ENCODE data around the gene KICS2. TPM values are rescaled to one million over a fixed set of nuclear protein-coding genes. Genes with fewer than 3 reads are reported as not detected.
"Not testable (repeated sequence)": the region's sequence is repeated elsewhere in the genome, so short reads cannot be mapped to it uniquely, and the experiment has no call there.

The KICS2 gene
- total RNA-seq (2014; rRNA removed; shearing (Covaris generic)), result 3.2 and 5.3 TPM in 2 replicates

DNA sequence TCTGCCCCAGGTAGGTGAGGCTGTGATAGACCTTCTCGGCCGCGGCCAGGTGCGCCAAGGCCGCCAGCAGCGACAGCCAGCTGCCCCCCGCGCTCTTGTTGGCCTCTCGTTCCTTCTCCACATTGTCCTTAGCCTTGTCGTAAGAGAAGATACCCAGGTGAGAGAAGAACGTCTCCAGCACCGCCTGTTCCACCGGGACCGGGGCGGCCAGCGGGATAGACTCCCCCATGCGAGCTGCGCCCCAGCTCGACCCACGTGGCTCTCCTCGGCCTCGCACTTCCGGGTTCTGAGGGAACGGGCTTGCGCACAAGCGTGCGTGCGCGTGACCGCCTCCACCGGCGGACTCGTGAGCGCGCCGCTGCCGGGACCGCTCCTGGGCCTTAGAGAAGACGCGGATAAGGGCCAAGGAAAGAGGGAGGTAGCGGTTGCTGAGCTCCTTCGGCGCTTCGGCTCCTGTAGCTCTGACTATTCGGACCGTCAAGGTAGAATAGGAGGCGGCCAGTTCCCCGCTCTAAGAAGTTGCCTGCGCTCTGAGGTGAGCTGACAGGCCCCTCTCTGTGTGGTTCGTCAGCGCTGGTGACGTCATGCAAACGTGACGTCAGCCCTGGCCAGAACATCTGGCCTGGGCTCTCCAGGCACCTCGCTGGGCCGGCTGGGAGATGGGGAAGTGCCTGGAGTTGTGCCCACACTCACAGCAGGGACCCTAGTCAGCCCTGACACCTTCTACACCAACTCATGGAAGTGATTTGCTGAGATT lies at the start of gene KICS2:
Gene KICS2, minus strand, starts transcription at position 288 of the 757 bp plus-strand sequence. Its CDS starts 59 bp downstream, at position 229.
- DNase-seq (ENCODE audit: low spot score), result peak; percentile 92

DNA sequence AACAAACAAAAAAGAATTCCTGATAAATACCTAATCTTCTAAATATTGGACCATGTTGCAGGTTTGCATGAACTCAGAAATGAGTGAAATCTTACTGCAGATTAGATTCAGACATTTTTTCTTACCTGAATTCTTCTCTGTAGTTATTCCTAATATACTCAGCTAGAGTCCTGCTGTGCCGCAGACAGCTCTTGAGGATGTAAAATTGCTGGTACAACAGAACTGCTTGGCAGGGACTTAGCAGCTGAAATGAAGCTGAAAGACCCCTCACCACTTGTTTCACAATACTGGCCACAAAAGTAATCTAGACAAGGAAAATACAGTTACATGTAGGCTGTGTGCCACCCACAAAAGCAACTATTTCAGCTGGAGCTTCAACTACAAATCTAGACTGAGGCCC lies 48.3 kb upstream of the KICS2 start:
- no peak for DNase-seq (ENCODE audit: low spot score)

DNA sequence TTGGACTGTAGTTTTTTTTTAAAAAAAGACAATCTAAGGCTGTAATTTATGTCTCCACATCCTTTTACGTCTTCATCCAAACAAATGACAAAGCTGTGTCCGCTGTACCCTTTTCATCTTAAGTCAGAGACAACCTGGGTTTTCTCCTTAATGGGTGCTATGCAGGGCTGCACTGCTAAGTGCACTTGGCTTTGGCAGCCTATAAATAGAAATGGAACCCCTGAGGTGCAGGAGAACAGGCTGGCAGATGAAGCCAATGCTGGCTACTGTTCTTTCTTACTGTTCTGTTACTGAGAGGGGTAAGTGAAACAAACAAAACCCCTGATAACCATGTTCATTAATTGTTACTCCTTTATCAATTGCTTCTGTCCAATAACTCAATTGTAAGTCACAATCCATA lies 47.1 kb upstream of the KICS2 start:
- no peak for DNase-seq (ENCODE audit: low spot score)

DNA sequence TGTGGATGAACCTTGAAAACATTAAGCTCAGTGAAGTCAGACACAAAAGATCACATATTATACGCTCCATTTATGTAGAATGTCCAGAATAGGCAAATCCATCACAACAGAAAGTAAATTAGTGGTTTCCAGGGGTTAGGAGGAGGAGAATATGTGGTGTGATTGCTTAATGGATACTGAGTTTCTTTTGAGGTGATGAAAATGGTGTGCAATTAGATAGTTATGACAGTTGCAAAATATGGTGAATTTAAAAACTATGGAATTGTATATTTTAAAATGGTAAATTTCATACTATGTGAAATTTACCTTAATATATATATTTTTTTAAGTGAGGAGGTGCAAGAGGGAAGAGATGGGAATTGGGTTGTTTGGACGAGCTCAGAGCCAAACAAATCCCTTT lies 46.3 kb upstream of the KICS2 start:
- no peak for DNase-seq (ENCODE audit: low spot score)

DNA sequence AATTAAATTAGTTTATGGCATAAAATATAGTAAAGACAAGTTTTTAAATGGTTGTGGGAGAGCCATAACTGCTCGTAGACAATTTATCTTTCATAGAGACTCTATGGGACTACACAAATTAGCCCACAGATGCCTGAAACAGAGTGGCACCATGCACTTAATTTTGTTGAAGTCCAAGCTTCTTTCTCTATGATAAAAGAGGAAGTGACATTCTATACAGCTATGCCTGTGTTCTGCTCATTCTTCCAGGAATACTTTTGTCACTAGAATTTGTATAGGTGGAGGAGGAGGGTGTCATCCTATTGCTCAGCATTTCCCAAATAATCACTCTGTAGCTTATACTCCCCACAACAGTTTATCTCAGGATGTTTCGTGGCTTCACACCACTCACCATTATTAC lies 43.7 kb upstream of the KICS2 start:
- no peak for DNase-seq (ENCODE audit: low spot score)

DNA sequence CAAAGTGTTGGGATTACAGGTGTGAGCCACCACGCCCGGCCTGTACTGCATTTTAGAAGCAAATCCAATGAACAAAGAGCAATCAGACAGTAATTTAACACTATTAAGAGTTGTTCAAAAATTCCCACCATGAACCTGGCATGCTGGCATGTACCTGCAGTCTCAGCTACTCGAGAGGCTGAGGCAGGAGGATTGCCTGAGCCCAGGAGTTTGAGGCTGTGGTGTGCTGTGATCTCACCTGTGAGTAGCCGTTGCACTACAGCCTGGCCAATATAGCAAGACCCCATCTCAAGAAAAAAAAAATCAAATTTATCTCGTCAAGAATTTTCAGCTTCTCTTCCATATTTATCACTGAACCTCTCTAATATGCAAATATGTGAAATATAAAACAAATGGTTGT lies 39.7 kb upstream of the KICS2 start:
- DNase-seq (ENCODE audit: low spot score), result no peak

DNA sequence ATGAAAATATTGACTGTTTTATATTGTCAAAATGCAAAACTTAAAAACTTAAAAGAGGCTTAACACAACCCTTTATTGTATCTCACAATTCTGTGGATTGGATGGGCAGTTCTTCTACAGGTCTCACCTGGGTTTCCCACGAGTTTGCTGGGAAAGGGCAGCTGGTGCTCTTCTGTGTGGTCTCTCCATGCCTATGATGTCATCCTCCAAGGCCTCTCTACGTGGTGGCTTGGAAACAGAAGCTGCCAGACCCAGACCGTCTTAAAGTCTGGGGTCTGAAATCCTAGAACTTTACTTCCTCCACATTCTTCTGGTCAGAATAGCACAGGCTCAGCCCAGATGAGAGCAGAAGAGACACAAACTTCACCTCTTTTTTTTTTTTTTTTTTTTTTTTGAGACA lies 36.5 kb upstream of the KICS2 start:
- DNase-seq (ENCODE audit: low spot score), result peak; percentile 12

DNA sequence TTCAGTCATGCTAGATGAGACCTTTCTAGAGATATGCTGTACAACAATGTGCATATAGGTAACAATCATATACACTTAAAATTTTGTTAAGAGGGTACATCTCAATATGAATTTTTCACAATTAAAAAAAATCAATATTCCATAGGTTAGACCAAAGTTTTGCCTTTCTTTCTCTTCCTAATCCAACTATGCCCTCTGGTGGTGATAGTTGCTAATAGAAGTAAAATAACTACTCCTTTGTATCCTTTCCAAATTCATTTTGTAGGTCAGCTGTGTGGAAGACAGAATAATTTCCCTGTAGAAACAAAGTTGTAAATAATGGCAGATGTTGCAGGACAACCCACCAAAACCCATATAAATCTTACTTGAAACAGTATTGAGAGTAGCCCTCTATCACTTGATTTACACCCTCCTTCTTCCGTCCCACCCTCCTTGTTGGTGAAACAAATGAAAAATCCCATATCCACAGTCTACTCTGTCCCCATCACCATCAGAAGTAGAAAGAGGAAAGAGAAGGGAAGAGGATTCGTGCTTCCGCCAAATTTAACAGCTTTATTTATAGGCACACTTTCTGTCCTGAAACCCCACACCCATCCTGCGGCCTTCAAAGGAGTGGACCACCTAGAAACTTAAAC lies 34.2 kb upstream of the KICS2 start:
- peak; percentile 49 for DNase-seq (ENCODE audit: low spot score)

DNA sequence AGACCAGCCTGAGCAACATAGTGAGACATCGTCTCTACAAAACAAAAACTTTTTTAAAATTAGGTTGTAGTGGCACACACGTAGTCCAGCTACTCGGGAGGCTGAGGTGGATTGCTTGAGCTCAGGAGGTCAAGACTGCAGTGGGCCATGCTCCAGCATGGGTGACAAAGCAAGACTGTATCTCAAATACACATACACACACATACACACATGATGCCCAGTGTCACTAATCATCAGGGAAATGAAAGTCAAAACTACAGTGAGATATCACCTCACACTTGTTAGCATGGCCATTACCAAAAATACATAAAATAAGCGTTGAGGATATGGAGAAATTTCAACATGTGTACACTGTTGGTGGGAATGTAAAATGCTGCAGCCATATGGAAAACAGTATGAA lies 33.2 kb upstream of the KICS2 start:
- DNase-seq (ENCODE audit: low spot score), result no peak

DNA sequence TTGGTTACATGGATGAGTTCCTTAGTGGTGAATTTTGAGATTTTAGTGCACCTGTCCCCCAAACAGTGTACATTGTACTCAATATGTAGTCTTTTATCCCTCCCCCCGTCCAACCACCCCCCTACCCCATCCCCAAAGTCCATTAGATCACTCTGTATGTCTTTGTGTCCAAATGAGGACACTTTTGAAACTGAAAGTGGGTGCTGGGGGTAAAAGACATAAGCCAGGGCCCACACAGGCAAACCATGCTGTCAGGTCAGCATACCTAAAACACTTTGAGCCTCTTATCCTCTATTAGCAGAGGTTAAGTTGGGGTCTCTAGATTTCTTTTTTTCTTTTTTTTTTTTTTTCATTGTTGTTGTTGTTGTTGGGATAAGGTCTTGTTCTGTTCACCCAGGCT lies 31.3 kb upstream of the KICS2 start:
- no peak for DNase-seq (ENCODE audit: low spot score)

DNA sequence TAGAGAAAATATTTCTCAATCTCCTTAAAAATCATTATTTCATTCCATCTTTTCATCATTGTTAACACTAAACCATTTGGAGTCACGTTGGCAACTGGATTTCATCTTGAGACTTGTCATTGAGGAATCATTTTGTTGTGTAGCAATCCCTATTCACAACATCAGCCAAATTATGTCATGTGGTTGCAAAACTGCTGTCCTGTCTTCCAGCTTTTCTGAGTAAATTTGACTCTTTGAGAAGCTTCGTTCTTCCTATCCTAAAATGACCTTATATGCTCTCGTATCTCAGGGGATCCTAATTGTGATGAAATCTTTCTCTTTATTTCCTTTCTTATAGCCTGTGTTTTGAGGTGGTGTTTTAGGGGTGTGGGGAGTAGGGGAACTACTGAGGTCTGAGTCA lies 30.6 kb upstream of the KICS2 start:
- no peak for DNase-seq (ENCODE audit: low spot score)

DNA sequence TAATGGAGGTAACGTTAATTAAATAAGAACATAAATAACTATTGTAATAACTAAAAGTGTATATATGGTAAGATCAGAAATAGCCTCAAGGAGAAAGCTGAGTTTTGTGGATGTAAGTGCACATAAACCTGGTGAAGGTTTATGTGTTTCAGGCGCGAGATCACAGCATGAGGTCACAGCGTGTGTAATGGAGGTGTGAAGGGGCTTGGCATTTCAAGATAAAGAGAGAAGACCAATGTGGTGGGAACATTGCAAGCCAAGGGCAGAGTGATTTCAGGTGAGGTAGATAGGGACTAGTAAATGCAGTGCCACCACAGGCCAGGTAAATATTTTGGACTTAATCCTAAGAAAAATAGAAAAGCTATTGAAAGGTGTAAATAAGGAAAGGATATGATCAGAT lies 21.7 kb upstream of the KICS2 start:
- DNase-seq (ENCODE audit: low spot score), result no peak

DNA sequence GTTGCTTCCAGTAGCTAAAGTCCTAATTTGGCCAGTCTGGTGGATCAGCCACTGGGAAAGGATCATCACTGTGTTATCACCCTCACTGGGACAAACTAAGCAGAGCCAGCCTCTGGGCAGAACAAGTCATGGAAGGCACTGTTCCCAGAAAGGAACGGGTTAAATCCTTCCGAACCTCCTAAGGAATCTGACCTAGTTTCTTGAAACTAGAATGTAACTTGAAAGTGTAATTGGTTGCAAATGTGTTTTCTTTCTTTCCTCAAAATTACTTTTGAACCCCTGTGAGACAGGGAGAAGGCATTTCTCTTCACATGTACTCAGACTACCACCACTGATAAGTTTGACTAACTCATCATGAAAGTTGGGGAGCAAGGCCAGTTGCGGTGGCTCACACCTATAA lies 18.7 kb upstream of the KICS2 start:
- no peak for DNase-seq (ENCODE audit: low spot score)

DNA sequence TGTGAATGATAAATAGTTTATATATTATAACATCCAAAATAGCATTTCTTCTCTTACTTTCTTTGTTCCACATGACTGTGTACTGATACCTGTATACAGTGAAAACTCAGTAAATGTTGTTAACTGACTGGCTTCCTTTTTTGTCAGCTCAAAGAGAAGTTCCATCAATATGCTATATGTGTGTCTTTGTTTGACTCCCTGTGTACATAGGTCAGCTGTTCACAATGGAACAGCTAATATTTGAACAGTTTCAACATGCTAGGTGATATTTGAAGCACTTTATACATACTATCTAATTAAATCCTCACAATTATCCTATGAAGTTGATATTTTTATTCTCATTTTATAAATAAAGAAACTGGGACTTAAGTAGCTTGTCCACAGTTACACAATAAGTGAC lies 15.3 kb upstream of the KICS2 start:
- DNase-seq (ENCODE audit: low spot score), result no peak

DNA sequence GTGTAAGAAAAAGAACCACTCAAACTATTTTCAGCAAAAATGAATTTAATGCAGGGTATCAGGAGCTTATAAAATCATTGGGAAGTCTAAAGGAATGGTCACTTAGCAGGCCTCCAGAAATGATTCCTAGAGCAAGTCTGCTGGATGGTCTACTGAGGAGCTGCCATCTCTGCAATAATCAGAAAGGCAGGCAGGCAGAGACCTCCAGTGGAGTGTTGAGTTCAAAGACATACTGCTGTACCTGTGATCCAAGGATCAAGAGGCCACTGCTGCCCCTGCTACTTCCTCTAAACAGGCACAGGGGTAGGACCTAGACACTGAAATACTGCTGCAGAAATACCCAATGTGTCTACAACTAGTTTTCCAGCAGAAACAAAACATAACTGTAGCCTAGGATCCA lies 14.5 kb upstream of the KICS2 start:
- DNase-seq (ENCODE audit: low spot score), result no peak

DNA sequence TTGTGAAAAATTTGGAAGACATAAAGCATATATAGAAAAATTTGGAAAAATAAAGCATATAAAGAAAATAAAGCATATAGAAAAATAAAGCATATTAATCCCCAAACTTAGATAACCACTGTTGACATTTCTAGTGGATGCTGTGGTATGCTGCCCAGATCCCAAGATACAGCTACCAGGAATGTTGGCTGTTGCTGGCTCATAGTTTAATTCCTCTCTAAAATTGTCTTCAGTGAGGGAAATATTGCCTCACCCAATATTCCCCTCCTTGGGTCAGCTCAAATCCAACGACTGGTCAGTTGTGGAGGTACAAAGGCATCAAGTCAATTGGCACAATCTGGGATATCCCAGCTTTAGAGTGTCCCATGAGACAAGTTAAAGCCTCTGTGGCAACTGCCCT lies 10.1 kb upstream of the KICS2 start:
- DNase-seq (ENCODE audit: low spot score), result no peak

DNA sequence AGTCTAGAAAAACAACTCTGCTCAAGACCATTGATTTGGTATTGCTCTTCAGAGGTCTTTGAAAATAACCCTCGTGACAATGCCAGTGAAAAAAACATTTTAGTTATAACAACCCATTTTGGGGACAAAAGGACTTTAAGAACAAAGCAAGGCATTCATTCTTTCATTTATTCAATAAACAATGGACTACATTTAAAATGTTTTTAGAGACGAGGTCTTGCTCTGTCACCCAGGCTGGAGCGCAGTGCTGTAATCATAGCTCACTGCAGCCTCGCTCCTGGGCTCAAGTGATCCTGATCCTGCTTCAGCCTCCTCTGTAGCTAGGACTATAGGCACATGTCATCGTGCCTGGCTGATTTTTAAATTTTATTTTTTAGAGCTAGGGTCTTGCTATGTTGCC lies 7.7 kb upstream of the KICS2 start:
- no peak for DNase-seq (ENCODE audit: low spot score)

DNA sequence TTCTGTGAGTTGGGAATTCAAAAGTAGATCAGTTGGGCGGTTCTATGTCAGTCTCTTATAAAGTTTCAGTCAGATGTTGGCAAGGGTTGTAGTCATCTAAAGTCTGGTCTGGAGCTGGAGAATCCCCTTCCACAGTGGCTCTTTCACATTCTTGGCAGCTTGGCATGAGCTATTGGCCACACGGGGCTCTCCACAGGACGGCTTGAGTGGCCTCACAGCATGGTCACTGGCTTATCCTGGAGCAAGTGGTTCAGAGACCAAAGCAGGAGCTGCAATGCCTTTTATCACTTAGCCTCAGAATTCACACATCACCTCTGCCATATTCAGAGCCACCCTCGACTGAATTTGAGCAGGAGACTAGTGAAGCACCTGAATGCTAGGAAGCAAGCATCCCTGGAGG lies 7.1 kb upstream of the KICS2 start:
- DNase-seq (ENCODE audit: low spot score), result no peak

DNA sequence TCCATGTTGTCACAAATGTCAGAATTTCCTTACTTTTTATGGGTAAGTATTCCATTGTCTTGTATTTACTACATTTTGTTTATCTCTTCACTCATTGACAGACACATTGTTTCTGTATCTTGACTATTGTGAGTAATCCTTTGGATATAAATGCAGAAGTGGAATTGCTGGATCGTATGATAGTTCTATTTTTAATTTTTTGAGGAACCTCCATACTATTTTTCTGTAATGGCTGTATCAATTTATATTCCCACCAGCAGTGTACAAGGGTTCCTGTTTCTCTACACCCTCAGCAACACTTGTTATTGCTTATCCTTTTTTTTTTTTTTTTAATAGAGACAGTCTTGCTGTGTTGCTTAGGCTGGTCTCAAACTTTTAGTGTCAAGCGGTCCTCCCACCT lies 3.5 kb upstream of the KICS2 start:
- no peak for DNase-seq (ENCODE audit: low spot score)

DNA sequence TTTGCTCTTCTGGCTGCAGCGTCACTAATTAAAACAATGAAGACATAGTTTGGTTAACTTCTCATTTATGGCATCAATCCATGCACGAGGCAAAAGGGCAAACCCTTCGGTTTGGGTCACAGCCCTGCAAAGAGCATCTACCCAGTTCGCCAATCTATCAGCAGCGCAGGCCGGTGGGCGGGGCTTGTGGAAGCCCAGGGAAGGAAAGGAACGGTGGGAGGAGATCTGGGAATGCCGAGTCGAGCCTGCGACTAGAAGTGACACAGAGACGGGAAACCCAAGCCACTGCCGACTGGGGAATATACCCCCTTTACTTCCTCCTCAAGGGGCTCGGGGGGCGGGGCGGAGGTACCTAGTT lies 466 bp downstream of the KICS2 start:
- peak; percentile 79 for DNase-seq (ENCODE audit: low spot score)

DNA sequence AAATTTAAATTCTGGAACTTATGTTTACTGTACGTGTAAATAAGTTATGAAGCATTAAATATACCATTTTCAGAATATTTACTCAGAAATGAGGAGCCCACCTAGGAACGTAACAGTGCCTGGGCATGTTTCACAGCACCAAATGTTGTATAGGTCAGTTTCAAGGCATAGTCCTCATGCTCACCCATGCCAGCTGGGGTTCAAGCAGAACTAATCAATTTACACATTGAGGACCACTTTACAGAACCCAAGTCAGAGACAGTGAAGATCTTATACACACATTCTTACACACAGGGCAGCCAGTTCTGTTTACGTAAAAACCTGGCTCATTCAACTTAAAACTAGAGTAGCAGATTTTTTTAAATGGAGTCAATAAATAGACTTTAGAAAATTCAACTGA lies 2.0 kb downstream of the KICS2 start:
- no peak for DNase-seq (ENCODE audit: low spot score)

DNA sequence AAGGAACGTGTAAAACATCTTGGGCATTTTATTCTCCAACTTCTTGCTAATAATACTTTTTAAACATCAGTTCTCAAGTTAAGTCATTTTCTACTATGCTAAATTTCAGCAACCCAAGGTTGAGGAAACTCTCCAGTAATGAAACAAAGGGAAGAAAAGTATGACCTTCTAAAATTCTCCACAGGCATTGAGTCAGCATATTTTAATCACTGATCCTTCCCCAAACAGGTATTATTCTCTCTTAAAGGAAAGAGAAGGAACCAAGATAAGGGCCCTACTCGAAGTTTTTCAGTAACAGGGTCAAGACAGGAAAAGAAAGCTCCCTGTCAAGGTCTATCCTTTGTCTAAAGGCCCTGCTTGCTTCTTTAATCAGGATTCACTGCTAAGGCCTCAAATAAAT lies 3.0 kb downstream of the KICS2 start:
- no peak for DNase-seq (ENCODE audit: low spot score)

DNA sequence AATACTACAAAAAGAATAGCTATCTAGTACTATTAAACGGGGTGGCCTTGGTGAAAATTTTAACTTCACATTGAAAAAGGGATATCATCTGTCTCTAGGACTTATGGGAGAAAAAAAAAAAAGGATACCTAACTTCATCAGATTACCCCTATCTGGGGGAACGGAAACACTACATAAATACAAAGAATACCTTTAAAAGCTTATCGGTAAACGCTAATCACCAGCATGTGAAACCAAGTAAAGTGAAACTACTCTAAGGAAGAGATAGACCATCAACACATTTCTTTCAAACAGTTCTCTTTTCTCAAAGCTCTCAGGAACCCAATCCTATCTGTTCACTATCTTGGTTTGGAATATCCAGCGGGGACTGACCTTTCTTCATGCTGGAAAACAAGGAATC lies 3.5 kb downstream of the KICS2 start:
- DNase-seq (ENCODE audit: low spot score), result no peak

DNA sequence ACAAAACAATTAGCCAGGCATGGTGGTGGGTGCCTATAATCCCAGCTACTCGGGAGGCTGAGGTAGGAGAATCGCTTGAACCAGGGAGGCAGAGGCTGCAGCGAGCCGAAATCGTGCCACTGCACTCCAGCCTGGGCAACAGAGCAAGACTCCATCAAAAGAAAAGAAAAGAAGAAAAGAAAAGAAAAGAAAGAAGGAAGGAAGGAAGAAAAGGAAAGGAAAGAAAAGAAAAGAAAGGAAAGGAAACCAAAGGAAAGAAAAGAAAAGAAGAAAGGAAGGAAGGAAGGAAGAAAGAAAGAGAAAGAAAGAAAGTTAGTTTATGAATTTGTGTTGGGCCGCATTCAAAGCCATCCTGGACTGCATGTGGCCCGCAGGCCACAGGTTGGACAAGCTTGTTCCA lies 4.5 kb downstream of the KICS2 start:
- DNase-seq (ENCODE audit: low spot score), result not testable (repeated sequence)
